ENCODE measurements around the gene PALD1.

DNA sequence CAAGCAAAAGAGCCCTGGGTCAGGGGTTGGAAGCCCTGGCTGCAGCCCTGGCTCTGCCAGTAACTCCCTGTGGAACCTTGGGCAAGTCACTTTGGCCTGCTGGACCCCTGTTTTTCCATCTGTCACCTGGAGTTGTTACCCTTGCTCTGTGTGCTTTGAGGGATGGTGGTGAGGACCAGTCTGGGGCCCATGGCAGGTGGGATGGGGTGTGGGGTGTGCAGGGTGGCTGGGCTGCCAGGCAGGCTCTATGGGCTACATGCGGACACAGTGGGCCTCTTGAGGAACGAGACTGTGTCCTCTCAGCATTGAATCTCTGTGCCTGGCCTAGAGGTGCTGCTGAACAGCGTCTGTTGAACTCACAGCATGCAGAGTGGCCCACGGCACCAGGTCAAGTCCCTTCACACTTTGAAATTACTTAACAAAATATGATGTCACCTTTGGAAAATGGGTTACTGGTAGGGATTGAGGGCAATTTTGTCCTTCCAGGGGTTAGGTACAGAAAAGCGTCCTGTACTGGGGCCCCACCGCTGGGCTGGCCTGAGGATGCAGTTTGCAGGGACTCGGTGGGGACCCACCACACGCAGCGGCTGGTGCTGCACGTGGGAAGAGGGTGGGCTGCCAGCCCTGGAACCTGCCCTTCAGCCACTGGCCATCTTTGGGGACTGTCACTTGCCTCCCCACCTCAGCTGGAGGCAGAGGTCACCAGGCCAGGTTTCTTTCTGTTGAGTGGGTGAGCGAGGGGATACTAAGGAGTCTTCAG, 78.7 kb downstream of the PALD1 start:
- TF ChIP-seq, protein P1, sequence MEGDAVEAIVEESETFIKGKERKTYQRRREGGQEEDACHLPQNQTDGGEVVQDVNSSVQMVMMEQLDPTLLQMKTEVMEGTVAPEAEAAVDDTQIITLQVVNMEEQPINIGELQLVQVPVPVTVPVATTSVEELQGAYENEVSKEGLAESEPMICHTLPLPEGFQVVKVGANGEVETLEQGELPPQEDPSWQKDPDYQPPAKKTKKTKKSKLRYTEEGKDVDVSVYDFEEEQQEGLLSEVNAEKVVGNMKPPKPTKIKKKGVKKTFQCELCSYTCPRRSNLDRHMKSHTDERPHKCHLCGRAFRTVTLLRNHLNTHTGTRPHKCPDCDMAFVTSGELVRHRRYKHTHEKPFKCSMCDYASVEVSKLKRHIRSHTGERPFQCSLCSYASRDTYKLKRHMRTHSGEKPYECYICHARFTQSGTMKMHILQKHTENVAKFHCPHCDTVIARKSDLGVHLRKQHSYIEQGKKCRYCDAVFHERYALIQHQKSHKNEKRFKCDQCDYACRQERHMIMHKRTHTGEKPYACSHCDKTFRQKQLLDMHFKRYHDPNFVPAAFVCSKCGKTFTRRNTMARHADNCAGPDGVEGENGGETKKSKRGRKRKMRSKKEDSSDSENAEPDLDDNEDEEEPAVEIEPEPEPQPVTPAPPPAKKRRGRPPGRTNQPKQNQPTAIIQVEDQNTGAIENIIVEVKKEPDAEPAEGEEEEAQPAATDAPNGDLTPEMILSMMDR (IDR thresholded peaks at IDR 0.05) = no peak
- no peak for TF ChIP-seq POLR2A (IDR thresholded peaks at IDR 0.05)
- no peak for TF ChIP-seq POLR2AphosphoS5 (IDR thresholded peaks at IDR 0.05)

Data from suprapubic skin (tissue), 4 donors.